ENCODE data around the gene CCDC150. TPM values are rescaled to one million over a fixed set of nuclear protein-coding genes. Genes with fewer than 3 reads are reported as not detected.

Gene CCDC150
- total RNA-seq: 10 to 100 TPM in 1 of 2 experiments, 1 to 10 TPM in 1; 8.8 to 11.1 TPM

GRCh38 chr2:196639180-196640030 lies at the start of gene CCDC150:
TSS of gene CCDC150 (plus strand) at chr2:196639715. CDS start at chr2:196639767, 52 bp downstream.
- ChIA-PET CTCF (interaction anchor here (0.8 kb wide), 1 partner anchor 112 kb away, joined by 3 read pairs; no protein-coding TSS in a partner anchor), POLR2A (interaction anchor here (0.6 to 1.3 kb wide), 2 partner anchors 12 to 160 kb away, joined by 3 to 4 read pairs; partner anchors contain the start of gene GTF3C3)

DNA sequence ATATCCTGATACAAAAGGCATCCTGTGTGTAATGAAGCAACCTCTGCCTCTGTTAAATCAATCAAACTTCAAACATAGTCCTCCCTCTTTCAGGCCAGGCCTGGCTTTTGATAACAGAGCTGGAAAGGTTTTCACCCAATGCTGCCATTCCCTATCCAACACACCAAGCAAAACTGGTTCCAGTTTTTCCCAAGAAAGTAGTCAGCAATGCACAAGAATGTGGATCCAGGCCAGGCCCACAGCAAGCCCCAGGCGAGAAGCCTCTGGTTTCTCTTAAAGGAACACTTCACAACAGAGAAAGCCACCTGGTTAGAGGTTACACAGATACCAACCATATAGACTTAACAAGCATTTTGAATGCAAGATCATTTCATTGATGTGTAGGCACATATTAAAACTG lies 49.2 kb upstream of the CCDC150 start:
- POLR2A ChIA-PET: no interaction called here
- CTCF ChIA-PET: no interaction called here

GRCh38 chr2:196591004-196591403 lies 48.5 kb upstream of the CCDC150 start:
- POLR2A ChIA-PET: no interaction called here
- CTCF ChIA-PET: no interaction called here

- ChIA-PET POLR2A (interaction anchor here (0.5 kb wide), 1 partner anchor 336 kb away, joined by 3 read pairs; no protein-coding TSS in a partner anchor), CTCF (no interaction called here)
Observed at GRCh38 chr2:196591621-196592022, 47.9 kb upstream of the CCDC150 start.

DNA sequence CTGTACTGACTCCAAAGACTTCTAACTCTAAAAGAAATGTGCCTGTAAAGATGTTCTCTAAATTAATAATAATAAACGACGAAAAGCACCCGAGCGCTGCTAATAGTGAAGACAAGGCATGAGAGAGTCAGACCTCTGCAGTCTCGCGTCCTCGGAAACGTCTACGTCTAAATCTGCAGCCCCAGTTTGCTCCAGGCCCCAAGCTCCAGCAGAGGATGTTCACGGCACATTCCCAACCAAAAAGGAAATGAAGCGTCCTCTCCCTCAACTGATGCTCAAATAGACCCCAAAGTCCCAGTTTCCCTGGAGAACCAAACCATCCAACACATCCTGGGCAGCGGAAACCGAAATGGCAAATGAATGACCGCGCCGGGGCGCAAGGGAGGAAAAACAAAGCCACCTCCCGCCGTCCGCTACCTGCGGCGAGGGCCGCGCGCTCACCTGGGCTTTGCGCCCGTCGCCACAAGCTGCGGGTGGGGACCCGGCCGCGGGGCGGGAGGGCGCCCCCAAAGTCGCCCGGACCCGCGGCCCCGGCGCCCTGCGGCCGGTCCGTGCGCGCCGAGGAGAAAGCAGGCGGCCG lies 47.1 kb upstream of the CCDC150 start:
- CTCF ChIA-PET: interaction anchor here (1.2 kb wide), 1 partner anchor 52 kb away, joined by 4 read pairs; no protein-coding TSS in a partner anchor
- POLR2A ChIA-PET: interaction anchor here (0.5 kb wide), 1 partner anchor 336 kb away, joined by 3 read pairs; no protein-coding TSS in a partner anchor

- POLR2A ChIA-PET: no interaction called here
- CTCF ChIA-PET: interaction anchor here (1.2 kb wide), 1 partner anchor 51 kb away, joined by 4 read pairs; no protein-coding TSS in a partner anchor
Observed at GRCh38 chr2:196592911-196593881, 46.3 kb upstream of the CCDC150 start, which contains the start of gene HECW2. TSS of gene HECW2 (minus strand) at chr2:196593554.

- ChIA-PET CTCF (interaction anchor here (0.5 kb wide), 1 partner anchor 19 kb away, joined by 5 read pairs; no protein-coding TSS in a partner anchor), POLR2A (no interaction called here)
Observed at GRCh38 chr2:196594158-196594557, 45.4 kb upstream of the CCDC150 start.

- ChIA-PET CTCF (no interaction called here), POLR2A (no interaction called here)
Observed at GRCh38 chr2:196597531-196597930, 42.0 kb upstream of the CCDC150 start.

- CTCF ChIA-PET: no interaction called here
- POLR2A ChIA-PET: no interaction called here
Observed at GRCh38 chr2:196598412-196598811, 41.1 kb upstream of the CCDC150 start.

- CTCF ChIA-PET: no interaction called here
- POLR2A ChIA-PET: no interaction called here
Observed at GRCh38 chr2:196598846-196599245, 40.7 kb upstream of the CCDC150 start.

GRCh38 chr2:196601430-196602306 lies 37.8 kb upstream of the CCDC150 start:
- POLR2A ChIA-PET: no interaction called here
- CTCF ChIA-PET: no interaction called here

DNA sequence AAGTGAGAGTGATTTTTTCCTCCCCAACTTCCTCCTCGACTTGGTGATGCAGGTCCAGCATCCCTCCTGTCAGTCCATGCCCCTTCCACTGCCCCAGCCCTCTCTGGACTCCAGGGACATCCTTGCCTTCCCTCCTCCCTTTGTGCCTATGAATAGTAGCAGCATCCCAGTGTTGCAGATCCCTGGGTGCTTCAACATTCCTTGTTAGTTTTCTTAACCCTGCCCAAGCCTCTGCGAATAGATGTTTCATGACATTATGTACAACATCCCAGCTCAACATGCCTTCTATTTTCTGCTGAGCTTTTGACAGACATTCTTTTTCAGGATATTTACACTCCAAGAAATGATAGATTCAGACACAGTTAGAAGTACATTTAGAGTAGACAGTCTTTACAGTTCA lies 35.3 kb upstream of the CCDC150 start:
- ChIA-PET POLR2A (no interaction called here), CTCF (no interaction called here)

DNA sequence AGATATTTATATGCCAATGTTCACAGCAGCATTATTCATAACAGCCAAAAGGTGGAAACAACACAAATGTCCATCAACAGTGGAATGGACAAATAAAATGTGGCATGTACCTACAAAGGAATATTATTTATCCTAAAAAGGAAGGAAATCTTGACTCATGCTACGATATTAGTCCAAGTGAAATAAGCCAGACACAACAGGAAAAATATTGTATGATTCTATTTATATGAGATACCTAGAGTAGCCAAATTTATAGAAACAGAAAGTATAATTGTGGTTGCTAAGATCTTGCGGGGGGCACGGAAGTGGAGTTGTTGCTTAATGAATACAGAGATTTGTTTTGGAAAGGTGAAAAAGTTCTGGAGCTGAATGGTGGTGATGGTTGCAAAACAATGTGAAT lies 33.0 kb upstream of the CCDC150 start:
- POLR2A ChIA-PET: no interaction called here
- CTCF ChIA-PET: no interaction called here

DNA sequence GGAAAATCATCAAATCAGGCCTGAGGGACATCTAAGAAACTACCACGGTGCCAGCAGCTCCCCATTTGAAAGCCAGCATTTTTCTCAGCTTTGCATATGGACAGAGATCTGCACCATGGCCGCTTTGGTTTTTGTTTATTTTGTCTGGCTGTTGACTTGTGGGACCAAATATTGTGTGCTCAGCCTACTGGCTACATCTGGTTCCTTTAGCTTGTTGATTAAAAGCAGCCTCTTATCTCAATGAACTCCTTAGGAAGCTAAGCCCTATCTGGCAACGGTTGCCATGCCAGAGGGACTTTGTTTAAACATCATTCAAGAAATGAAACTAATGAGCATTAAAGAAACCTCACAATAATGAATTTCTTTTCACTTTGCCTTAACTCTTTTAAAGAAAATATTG lies 32.4 kb upstream of the CCDC150 start:
- ChIA-PET POLR2A (no interaction called here), CTCF (interaction anchor here (1.3 kb wide), 1 partner anchor 10 kb away, joined by 3 read pairs; no protein-coding TSS in a partner anchor)

DNA sequence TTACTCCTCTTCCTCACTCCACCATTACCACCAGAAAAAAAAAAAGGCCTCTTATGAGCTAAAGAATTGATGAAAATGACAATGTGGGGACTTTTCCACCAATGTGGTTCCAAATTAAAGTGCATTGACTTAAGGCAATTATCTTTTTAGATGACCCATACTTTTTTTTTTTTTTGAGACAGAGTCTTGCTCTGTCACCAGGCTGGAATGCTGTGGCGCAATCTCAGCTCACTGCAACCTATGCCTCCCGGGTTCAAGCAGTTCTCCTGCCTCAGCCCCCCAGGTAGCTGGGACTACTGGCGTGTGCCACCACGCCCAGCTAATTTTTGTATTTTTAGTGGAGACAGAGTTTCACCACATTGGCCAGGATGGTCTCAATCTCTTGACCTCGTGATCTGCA lies 31.6 kb upstream of the CCDC150 start:
- POLR2A ChIA-PET: interaction anchor here (0.7 kb wide), 1 partner anchor 827 kb away, joined by 3 read pairs; no protein-coding TSS in a partner anchor
- CTCF ChIA-PET: interaction anchor here (1.3 kb wide), 1 partner anchor 9 kb away, joined by 3 read pairs; no protein-coding TSS in a partner anchor

DNA sequence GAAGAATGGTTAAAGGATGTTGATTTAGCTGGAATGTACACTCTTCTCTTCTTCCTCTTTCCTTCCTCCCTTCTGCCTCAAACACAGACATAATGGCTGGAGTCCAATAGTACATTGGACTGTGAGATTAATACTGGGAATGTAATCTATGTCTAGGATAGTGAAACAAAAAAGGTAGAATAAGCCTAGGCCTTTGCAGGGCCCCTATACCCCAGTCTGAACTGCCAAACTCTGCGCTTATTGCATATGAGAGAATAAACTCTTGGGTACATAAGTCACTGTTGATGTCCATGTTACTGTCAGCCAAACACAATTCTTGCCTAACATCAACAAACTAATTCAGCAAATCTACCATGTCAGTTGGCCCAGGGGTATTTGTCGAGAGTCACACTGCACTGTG lies 29.7 kb upstream of the CCDC150 start:
- POLR2A ChIA-PET: no interaction called here

GRCh38 chr2:196610796-196611195 lies 28.7 kb upstream of the CCDC150 start:
- ChIA-PET POLR2A (no interaction called here), CTCF (no interaction called here)

More for the DNA sequence above, 29.7 kb upstream of the CCDC150 start:
- CTCF ChIA-PET: no interaction called here

GRCh38 chr2:196613302-196613701 lies 26.2 kb upstream of the CCDC150 start:
- ChIA-PET CTCF (no interaction called here), POLR2A (no interaction called here)

- ChIA-PET CTCF (no interaction called here), POLR2A (no interaction called here)
Observed at GRCh38 chr2:196617430-196617829, 22.1 kb upstream of the CCDC150 start.

Data from activated CD8-positive, alpha-beta memory T cell treated with anti-CD3 and anti-CD28 coated beads for 36 hours (primary cell).